Fibroblast of peridontal ligament (primary cell): ENCODE data around the gene SERGEF.

ENCODE experiments used
- DNase-seq: peaks from one replicate; pipeline ENCODE4 v3.0.0-alpha.2; 2010; ENCODE audit errors: extremely low read depth

The SERGEF gene

GRCh38 chr11:17952487-17952886, 60.4 kb downstream of the SERGEF start:
- no peak for DNase-seq

GRCh38 chr11:17951685-17952388, 61.0 kb downstream of the SERGEF start:
- no peak for DNase-seq

GRCh38 chr11:17950644-17951043, 62.2 kb downstream of the SERGEF start:
- no peak for DNase-seq

- no peak for DNase-seq
Measured at GRCh38 chr11:17948296-17948695, 64.6 kb downstream of the SERGEF start.

- no peak for DNase-seq
Measured at GRCh38 chr11:17939542-17939941, 73.3 kb downstream of the SERGEF start.

- DNase-seq: no peak
Measured at GRCh38 chr11:17936790-17937189, 76.1 kb downstream of the SERGEF start.

GRCh38 chr11:17934194-17934593, 78.7 kb downstream of the SERGEF start:
- DNase-seq: no peak

- no peak for DNase-seq
Measured at GRCh38 chr11:17933708-17934107, 79.1 kb downstream of the SERGEF start.

- DNase-seq: no peak
Measured at GRCh38 chr11:17932472-17932871, 80.4 kb downstream of the SERGEF start.

- DNase-seq: peak; percentile 12
Measured at GRCh38 chr11:17931595-17931994, 81.3 kb downstream of the SERGEF start.

GRCh38 chr11:17930544-17931125, 82.2 kb downstream of the SERGEF start:
- DNase-seq: no peak

GRCh38 chr11:17929171-17929570, 83.7 kb downstream of the SERGEF start:
- DNase-seq: no peak

GRCh38 chr11:17927681-17928343, 85.0 kb downstream of the SERGEF start:
- DNase-seq: peak; percentile 93

- no peak for DNase-seq
Measured at GRCh38 chr11:17927041-17927440, 85.8 kb downstream of the SERGEF start.

- DNase-seq: no peak
Measured at GRCh38 chr11:17924713-17925112, 88.1 kb downstream of the SERGEF start.

- DNase-seq: peak; percentile 19
Measured at GRCh38 chr11:17923217-17923616, 89.6 kb downstream of the SERGEF start.

GRCh38 chr11:17922416-17922788, 90.4 kb downstream of the SERGEF start:
- DNase-seq: no peak

GRCh38 chr11:17921659-17922415, 91.0 kb downstream of the SERGEF start:
- peak; percentile 90 for DNase-seq

GRCh38 chr11:17918049-17918605, 94.7 kb downstream of the SERGEF start:
- no peak for DNase-seq

GRCh38 chr11:17917556-17917955, 95.3 kb downstream of the SERGEF start:
- no peak for DNase-seq

GRCh38 chr11:17915500-17916143, 97.2 kb downstream of the SERGEF start:
- DNase-seq: no peak

- no peak for DNase-seq
Measured at GRCh38 chr11:17914957-17915356, 97.9 kb downstream of the SERGEF start.
